Measurements from ENCODE around the gene SYNM.

SYNM gene

DNA sequence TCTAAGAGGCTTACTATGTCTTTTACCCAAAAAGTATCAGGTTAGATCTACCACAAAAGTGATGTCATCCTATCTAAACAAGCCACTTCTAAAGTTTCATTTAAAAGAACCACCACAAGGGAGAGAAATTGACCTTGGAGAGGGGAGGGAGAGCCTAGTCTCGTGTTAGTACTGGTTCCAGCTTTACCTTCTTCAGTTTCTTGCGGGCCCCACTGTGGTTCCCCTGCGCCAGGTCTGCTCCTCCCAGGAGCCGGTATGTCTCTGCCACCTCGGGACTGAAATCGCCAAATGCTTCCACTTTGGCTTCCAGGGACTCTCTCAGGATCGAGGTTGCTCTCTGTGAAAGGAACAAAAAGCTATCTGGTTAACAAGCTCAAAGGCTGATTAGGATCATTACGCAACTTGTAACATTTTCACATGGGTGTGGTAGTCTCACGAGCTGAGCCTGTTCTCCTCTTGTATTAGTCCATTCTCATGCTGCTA is 51.1 kb downstream of the SYNM start:
- H3K27me3 ChIP-seq (ENCODE audit: insufficient read depth, low read depth, severe bottlenecking): no peaks in the 10 kb centered on the region
- no peaks in the 10 kb centered on the region for H3K36me3 ChIP-seq
- no peak for DNase-seq
- TF ChIP-seq, protein P1, sequence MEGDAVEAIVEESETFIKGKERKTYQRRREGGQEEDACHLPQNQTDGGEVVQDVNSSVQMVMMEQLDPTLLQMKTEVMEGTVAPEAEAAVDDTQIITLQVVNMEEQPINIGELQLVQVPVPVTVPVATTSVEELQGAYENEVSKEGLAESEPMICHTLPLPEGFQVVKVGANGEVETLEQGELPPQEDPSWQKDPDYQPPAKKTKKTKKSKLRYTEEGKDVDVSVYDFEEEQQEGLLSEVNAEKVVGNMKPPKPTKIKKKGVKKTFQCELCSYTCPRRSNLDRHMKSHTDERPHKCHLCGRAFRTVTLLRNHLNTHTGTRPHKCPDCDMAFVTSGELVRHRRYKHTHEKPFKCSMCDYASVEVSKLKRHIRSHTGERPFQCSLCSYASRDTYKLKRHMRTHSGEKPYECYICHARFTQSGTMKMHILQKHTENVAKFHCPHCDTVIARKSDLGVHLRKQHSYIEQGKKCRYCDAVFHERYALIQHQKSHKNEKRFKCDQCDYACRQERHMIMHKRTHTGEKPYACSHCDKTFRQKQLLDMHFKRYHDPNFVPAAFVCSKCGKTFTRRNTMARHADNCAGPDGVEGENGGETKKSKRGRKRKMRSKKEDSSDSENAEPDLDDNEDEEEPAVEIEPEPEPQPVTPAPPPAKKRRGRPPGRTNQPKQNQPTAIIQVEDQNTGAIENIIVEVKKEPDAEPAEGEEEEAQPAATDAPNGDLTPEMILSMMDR (IDR thresholded peaks at IDR 0.05; ENCODE audit: low read depth, low read length): no peak
- no peak overlapping the region for H3K4me3 ChIP-seq (ENCODE audit: low read depth, low read length)
- no peak overlapping the region for H3K27ac ChIP-seq
- H3K9me3 ChIP-seq (ENCODE audit: severe bottlenecking): no peaks in the 10 kb centered on the region

DNA sequence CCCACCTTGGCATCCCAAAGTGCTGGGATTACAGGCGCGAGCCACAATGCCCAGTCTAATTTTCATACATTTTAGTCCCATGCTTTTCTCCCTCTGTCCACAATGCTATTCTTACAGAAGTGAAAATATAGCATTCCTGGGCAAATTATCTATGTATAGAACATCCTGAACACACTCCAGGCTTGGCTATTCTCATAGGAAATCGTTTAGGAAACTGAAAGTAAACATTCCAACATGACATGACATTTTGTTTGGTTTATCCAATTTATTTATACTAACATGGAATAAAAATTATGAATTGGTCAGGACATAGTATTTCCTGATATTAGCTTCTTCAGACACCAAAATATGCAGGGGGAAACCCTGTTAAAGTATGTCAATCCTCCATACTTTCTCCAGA is 52.6 kb downstream of the SYNM start:
- no peaks in the 10 kb centered on the region for H3K9me3 ChIP-seq (ENCODE audit: severe bottlenecking)
- no peaks in the 10 kb centered on the region for H3K27me3 ChIP-seq (ENCODE audit: insufficient read depth, low read depth, severe bottlenecking)
- DNase-seq: no peak
- no peak overlapping the region for H3K4me3 ChIP-seq (ENCODE audit: low read depth, low read length)
- H3K36me3 ChIP-seq: no peaks in the 10 kb centered on the region
- H3K27ac ChIP-seq: no peak overlapping the region
- TF ChIP-seq, protein P1 (IDR thresholded peaks at IDR 0.05; ENCODE audit: low read depth, low read length): no peak

DNA sequence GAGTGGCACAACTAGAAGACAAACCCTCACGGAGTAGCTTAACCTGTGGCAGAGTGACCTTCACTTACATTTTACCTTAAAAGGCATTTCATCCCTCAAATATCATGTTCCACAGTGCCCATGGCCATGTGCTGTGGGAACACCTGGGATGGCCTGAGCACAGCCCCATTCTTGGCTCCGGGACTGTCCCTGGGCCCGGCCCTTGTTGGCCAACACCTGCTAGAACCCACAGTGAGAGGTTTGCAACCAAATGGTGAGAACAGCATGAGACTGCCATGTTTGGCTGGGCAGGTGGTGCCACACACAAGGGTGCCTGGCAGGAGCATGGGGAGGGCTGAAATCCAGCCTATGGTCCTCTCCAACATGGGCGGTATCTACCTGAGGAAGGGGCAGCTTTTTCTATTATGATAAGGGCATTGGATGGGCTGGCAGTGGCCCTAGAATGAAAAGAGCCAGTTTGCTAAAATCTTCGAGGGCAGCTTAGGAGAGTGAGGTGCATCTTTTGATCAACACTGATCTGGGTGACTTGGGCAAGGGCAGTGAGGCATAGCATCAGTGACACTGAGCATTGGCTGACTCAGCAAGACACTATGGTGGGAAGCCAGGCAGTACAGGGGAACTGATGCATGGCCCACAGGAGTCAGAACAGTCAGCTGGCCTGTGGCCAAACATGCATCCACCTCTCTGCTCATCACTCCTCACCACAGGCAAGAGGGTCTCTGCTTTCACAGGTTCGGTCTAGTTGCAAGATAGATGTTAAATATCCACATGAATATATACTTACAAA is 53.9 kb downstream of the SYNM start:
- TF ChIP-seq, protein P1 (IDR thresholded peaks at IDR 0.05; ENCODE audit: low read depth, low read length): no peak
- peak overlapping the region; percentile 80 for H3K27ac ChIP-seq
- no peaks in the 10 kb centered on the region for H3K36me3 ChIP-seq
- no peak for DNase-seq
- H3K4me3 ChIP-seq (ENCODE audit: low read depth, low read length): no peak overlapping the region
- H3K27me3 ChIP-seq (ENCODE audit: insufficient read depth, low read depth, severe bottlenecking): no peaks in the 10 kb centered on the region
- no peaks in the 10 kb centered on the region for H3K9me3 ChIP-seq (ENCODE audit: severe bottlenecking)

DNA sequence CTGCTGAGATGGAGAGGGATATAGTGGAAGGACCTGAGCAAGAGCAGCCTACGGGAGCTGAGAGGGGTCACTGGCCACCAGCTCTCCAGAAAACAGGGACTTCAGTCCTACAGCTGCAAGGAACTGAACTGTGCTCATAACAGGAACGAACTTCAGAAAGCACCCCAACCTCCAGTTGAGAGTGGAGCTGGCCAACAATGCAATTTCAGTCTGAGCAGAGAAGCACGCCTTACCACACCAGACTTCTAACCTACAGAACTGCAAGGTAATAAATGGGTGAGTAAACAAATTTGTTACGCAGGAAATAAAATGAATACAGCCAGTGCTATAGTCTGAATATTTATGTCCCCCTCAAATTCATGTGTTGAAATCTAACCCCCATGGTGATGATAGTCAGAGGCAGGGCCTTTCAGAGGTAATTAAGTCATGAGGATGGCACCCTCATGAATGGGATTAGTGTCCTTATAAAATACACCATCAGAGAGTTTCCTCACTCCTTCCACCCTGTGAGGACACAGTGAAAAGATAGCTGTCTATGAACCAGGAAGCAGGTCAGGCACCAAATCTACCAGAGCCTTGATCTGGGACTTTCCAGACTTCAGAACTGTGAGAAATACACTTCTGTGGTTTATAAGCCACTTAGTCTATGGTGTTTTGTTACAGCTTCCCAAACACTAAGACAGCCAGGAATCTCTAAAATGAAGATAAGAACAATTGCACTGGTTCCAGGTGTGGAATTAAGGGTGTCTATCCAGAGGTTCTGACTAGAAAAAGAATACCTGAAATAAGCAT is 58.6 kb downstream of the SYNM start:
- Histone ChIP-seq H3K9me3 (ENCODE audit: severe bottlenecking) (no peaks in the 10 kb centered on the region), H3K27ac (no peak overlapping the region), H3K36me3 (no peaks in the 10 kb centered on the region), H3K4me3 (ENCODE audit: low read depth, low read length) (no peak overlapping the region), H3K27me3 (ENCODE audit: insufficient read depth, low read depth, severe bottlenecking) (no peaks in the 10 kb centered on the region)
- DNase-seq: no peak
- TF ChIP-seq, protein P1 (IDR thresholded peaks at IDR 0.05; ENCODE audit: low read depth, low read length): no peak

DNA sequence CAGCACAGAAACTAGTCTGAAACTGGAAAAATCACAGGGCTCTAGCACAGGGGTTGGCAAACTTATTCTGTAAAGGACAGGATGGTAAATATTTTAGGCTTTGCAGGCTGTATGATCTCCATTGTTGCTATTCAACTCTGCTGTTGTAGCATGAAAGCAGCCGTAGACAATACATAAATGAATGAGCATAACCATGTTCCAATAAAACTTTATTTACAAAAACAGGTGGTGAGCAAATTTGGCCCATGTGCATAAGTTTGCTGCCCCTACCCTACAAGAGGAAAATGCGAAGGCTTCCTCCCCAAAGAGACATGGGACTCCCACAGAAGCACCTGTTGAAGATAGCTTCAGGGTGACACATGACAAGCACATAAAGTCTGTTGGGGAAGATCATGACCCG is 59.2 kb downstream of the SYNM start:
- no peaks in the 10 kb centered on the region for H3K9me3 ChIP-seq (ENCODE audit: severe bottlenecking)
- no peaks in the 10 kb centered on the region for H3K27me3 ChIP-seq (ENCODE audit: insufficient read depth, low read depth, severe bottlenecking)
- H3K27ac ChIP-seq: no peak overlapping the region
- no peaks in the 10 kb centered on the region for H3K36me3 ChIP-seq
- H3K4me3 ChIP-seq (ENCODE audit: low read depth, low read length): no peak overlapping the region
- TF ChIP-seq, protein P1 (IDR thresholded peaks at IDR 0.05; ENCODE audit: low read depth, low read length): no peak
- no peak for DNase-seq

Data from WERI-Rb-1 (cell line).